Medulla oblongata (tissue), 1 donor: ENCODE results near the gene ELMO1.

Experiments used
- DNase-seq: peaks from one replicate; pipeline ENCODE4 v3.0.0-alpha.2; 2015; ENCODE audit errors: extremely low spot score

The ELMO1 gene

GRCh38 chr7:36949711-36950600 lies 498.7 kb downstream of the ELMO1 start:
- peak; percentile 72 for DNase-seq

GRCh38 chr7:36946401-36946739 lies 502.3 kb downstream of the ELMO1 start:
- DNase-seq: no peak

- no peak for DNase-seq
These were observed 502.9 kb downstream of the ELMO1 start for GRCh38 chr7:36945612-36946400.

- no peak for DNase-seq
These were observed 503.8 kb downstream of the ELMO1 start for GRCh38 chr7:36944838-36945237.

- DNase-seq: no peak
These were observed 504.9 kb downstream of the ELMO1 start for GRCh38 chr7:36943591-36944435.

GRCh38 chr7:36942955-36943354 lies 505.7 kb downstream of the ELMO1 start:
- no peak for DNase-seq

GRCh38 chr7:36942541-36942940 lies 506.1 kb downstream of the ELMO1 start:
- no peak for DNase-seq

- DNase-seq: no peak
These were observed 506.6 kb downstream of the ELMO1 start for GRCh38 chr7:36942025-36942424.

- no peak for DNase-seq
These were observed 507.3 kb downstream of the ELMO1 start for GRCh38 chr7:36941359-36941758.

- no peak for DNase-seq
These were observed 508.8 kb downstream of the ELMO1 start for GRCh38 chr7:36939816-36940215.

GRCh38 chr7:36937754-36938563 lies 510.7 kb downstream of the ELMO1 start:
- DNase-seq: no peak

GRCh38 chr7:36931892-36932291 lies 516.8 kb downstream of the ELMO1 start:
- DNase-seq: no peak

- DNase-seq: no peak
These were observed 518.9 kb downstream of the ELMO1 start for GRCh38 chr7:36929791-36930190.

- DNase-seq: no peak
These were observed 519.9 kb downstream of the ELMO1 start for GRCh38 chr7:36928718-36929117.

- no peak for DNase-seq
These were observed 520.4 kb downstream of the ELMO1 start for GRCh38 chr7:36928311-36928710.

GRCh38 chr7:36925691-36926090 lies 523.0 kb downstream of the ELMO1 start:
- DNase-seq: no peak

GRCh38 chr7:36925207-36925606 lies 523.5 kb downstream of the ELMO1 start:
- DNase-seq: no peak

GRCh38 chr7:36923943-36924436 lies 524.7 kb downstream of the ELMO1 start:
- DNase-seq: no peak

GRCh38 chr7:36923185-36923584 lies 525.5 kb downstream of the ELMO1 start:
- no peak for DNase-seq

GRCh38 chr7:36920433-36920832 lies 528.2 kb downstream of the ELMO1 start:
- no peak for DNase-seq

GRCh38 chr7:36919738-36920137 lies 528.9 kb downstream of the ELMO1 start:
- no peak for DNase-seq
